IMR-90 (cell line): ENCODE data around the gene PRKCH. TPM values are rescaled to one million over a fixed set of nuclear protein-coding genes. Genes with fewer than 3 reads are reported as not detected.

Experiments
- ATAC-seq: fragments of 200-7000 bp; cut with Tn5 transposase; 2 replicates; pipeline ENCODE4 v1.9.1; 2020; ENCODE audit warnings: low read depth, mild to moderate bottlenecking, moderate library complexity
- BruUV-seq: library from RNA; stranded (reverse); fragments of 400-500 nt; replicated peaks from 2 replicates; lab custom pipeline; 2021; lab: Mats Ljungman, UMichigan
- CTCF ChIA-PET: fragments of 300-600 bp; formaldehyde crosslinking; extraction: SDS; loops from one replicate; lab custom pipeline; 2021; ENCODE audit warnings: antibody characterized with exemption; lab: Yijun Ruan, JAX
- POLR2A ChIA-PET: fragments of 300-600 bp; sonication (Branson Sonifier 250); formaldehyde crosslinking; loops from one replicate; lab custom pipeline; 2022; ENCODE audit warnings: antibody characterized with exemption; ENCODE audit not compliant: unreplicated experiment; lab: Charles Lee
- DNase-seq: peaks from one replicate; pipeline ENCODE4 v3.0.0; 2013
- H2AFZ ChIP-seq: replicated peaks from 2 replicates; pipeline ENCODE3; 2013; ENCODE audit warnings: low read length, mild to moderate bottlenecking; ENCODE audit not compliant: poor library complexity
- H2AK5ac ChIP-seq: 2 replicates; pipeline ENCODE4 v1.6.1; 2013; ENCODE audit warnings: low read depth, low read length, inconsistent platforms
- H2AK9ac ChIP-seq: replicated peaks from 2 replicates; pipeline ENCODE3; 2013; ENCODE audit warnings: mild to moderate bottlenecking, low read depth, low read length, moderate library complexity; ENCODE audit not compliant: poor library complexity
- H2BK120ac ChIP-seq: 2 replicates; pipeline ENCODE4 v1.6.1; 2013; ENCODE audit warnings: low read depth, low read length, inconsistent platforms
- H2BK15ac ChIP-seq: 3 replicates; pipeline ENCODE4 v1.6.1; 2013; ENCODE audit warnings: low read depth, low read length, inconsistent platforms
- H2BK20ac ChIP-seq: 2 replicates; pipeline ENCODE4 v1.6.1; 2013; ENCODE audit warnings: low read depth, mild to moderate bottlenecking, inconsistent platforms, low read length, moderate library complexity
- H2BK5ac ChIP-seq: 2 replicates; pipeline ENCODE4 v1.6.1; 2013; ENCODE audit warnings: mild to moderate bottlenecking, low read depth, low read length, inconsistent platforms; ENCODE audit not compliant: poor library complexity, severe bottlenecking
- H3K14ac ChIP-seq: replicated peaks from 2 replicates; pipeline ENCODE4 v1.6.1; 2013; ENCODE audit warnings: low read depth, low read length, inconsistent platforms
- H3K18ac ChIP-seq: 2 replicates; pipeline ENCODE4 v1.6.1; 2013; ENCODE audit warnings: low read depth, low read length, control low read depth
- H3K23ac ChIP-seq: 2 replicates; pipeline ENCODE4 v1.6.1; 2013; ENCODE audit warnings: low read depth, low read length, inconsistent platforms
- H3K27ac ChIP-seq: 2 replicates; pipeline ENCODE4 v1.5.1; 2013; ENCODE audit warnings: mild to moderate bottlenecking, control low read depth, low read length; ENCODE audit not compliant: insufficient read depth
- H3K27me3 ChIP-seq: 2 replicates; pipeline ENCODE4 v1.6.1; 2013; ENCODE audit warnings: low read length; ENCODE audit not compliant: control insufficient read depth, insufficient read depth
- H3K36me3 ChIP-seq: 2 replicates; pipeline ENCODE4 v1.6.1; 2013; ENCODE audit warnings: low read length, mixed read lengths; ENCODE audit not compliant: control insufficient read depth, insufficient read depth
- H3K4ac ChIP-seq: 2 replicates; pipeline ENCODE4 v1.6.1; 2013; ENCODE audit warnings: low read depth, low read length, inconsistent platforms
- H3K4me1 ChIP-seq: 2 replicates; pipeline ENCODE4 v1.6.1; 2013; ENCODE audit warnings: low read length, mixed read lengths; ENCODE audit not compliant: control insufficient read depth, insufficient read depth
- H3K4me2 ChIP-seq: 2 replicates; pipeline ENCODE4 v1.6.1; 2013; ENCODE audit warnings: low read depth, mild to moderate bottlenecking, control low read depth, low read length, moderate library complexity
- H3K4me3 ChIP-seq: 2 replicates; pipeline ENCODE4 v1.5.1; 2013; ENCODE audit warnings: low read depth, mild to moderate bottlenecking, control low read depth, low read length, moderate library complexity; ENCODE audit not compliant: insufficient read depth
- H3K56ac ChIP-seq: 2 replicates; pipeline ENCODE4 v1.6.1; 2013; ENCODE audit warnings: low read length, inconsistent platforms; ENCODE audit not compliant: insufficient read depth; ENCODE audit errors: extremely low read depth
- H3K79me1 ChIP-seq, 2 experiments: 2 replicates each; pipeline ENCODE4 v1.6.1; 2013; ENCODE audit warnings: low read length in 2 of 2, inconsistent platforms in 1 of 2, low read depth in 1 of 2
- H3K9ac ChIP-seq: 2 replicates; pipeline ENCODE4 v1.6.1; 2013; ENCODE audit warnings: low read depth, low read length, control low read depth
- H3K9me1 ChIP-seq: 2 replicates; pipeline ENCODE4 v1.6.1; 2013; ENCODE audit warnings: low read length, inconsistent platforms; ENCODE audit not compliant: insufficient read depth
- H3K9me3 ChIP-seq: 2 replicates; pipeline ENCODE4 v1.6.1; 2013; ENCODE audit warnings: low read length; ENCODE audit not compliant: control insufficient read depth, insufficient read depth
- H4K20me1 ChIP-seq: 2 replicates; pipeline ENCODE4 v1.6.1; 2013; ENCODE audit warnings: low read length, inconsistent platforms; ENCODE audit not compliant: insufficient read depth
- H4K5ac ChIP-seq: 2 replicates; pipeline ENCODE4 v1.6.1; 2013; ENCODE audit warnings: mild to moderate bottlenecking, low read depth, low read length, control low read depth
- H4K8ac ChIP-seq, 2 experiments: 2 replicates each; pipeline ENCODE4 v1.6.1; 2013; ENCODE audit warnings: low read depth in 2 of 2, low read length in 2 of 2, control low read depth in 1 of 2, inconsistent platforms in 1 of 2
- H4K91ac ChIP-seq: 2 replicates; pipeline ENCODE4 v1.6.1; 2013; ENCODE audit warnings: low read depth, low read length, inconsistent platforms; ENCODE audit not compliant: insufficient read depth
- BHLHE40 ChIP-seq: fragments of 150-350 bp; IDR thresholded peaks from 2 replicates; pipeline ENCODE4 v1.6.1; 2016; ENCODE audit warnings: mild to moderate bottlenecking, low read depth, low read length
- CEBPB ChIP-seq: IDR thresholded peaks from 2 replicates; pipeline ENCODE4 v1.6.1; 2012; ENCODE audit warnings: low read depth, low read length, improper control_type of control experiment
- CTCF ChIP-seq: conservative IDR thresholded peaks from 2 replicates; pipeline ENCODE4 v1.5.1; 2012; ENCODE audit warnings: mild to moderate bottlenecking, low read depth, low read length, improper control_type of control experiment
- ELK1 ChIP-seq: fragments of 150-350 bp; IDR thresholded peaks from 2 replicates; pipeline ENCODE4 v1.6.1; 2016; ENCODE audit warnings: low read depth, mild to moderate bottlenecking, low read length, moderate library complexity, borderline replicate concordance
- FOS ChIP-seq: fragments of 150-350 bp; IDR thresholded peaks from 2 replicates; pipeline ENCODE4 v1.6.1; 2016; ENCODE audit warnings: low read depth, low read length
- MAFK ChIP-seq: IDR thresholded peaks from 2 replicates; pipeline ENCODE4 v1.6.1; 2012; ENCODE audit warnings: low read depth, low read length, improper control_type of control experiment
- MAZ ChIP-seq: IDR thresholded peaks from 2 replicates; pipeline ENCODE4 v1.6.1; 2012; ENCODE audit warnings: low read depth, mild to moderate bottlenecking, low read length, improper control_type of control experiment, moderate library complexity, borderline replicate concordance
- POLR2A ChIP-seq: IDR thresholded peaks from 2 replicates; pipeline ENCODE4 v1.6.1; 2012; ENCODE audit warnings: mild to moderate bottlenecking, low read depth, low read length
- RAD21 ChIP-seq: IDR thresholded peaks from 2 replicates; pipeline ENCODE4 v1.6.1; 2012; ENCODE audit warnings: low read length, improper control_type of control experiment
- RFX5 ChIP-seq: IDR thresholded peaks from 2 replicates; pipeline ENCODE4 v1.8.0; 2012; ENCODE audit warnings: low read depth, mild to moderate bottlenecking, low read length, moderate library complexity
- WGBS, 2 experiments: methylation state at CpG; one replicate each; pipeline versions ENCODE4 v1.1.5 to v1.1.7; 2013; ENCODE audit warnings: missing lambda C conversion rate in 2 of 2; ENCODE audit not compliant: insufficient read length in 1 of 2; ENCODE audit errors: extremely low coverage in 2 of 2; 5-methylcytosine and 5-hydroxymethylcytosine counted together
- dilution Hi-C: fragments of 300-500 bp; cut with HindIII; formaldehyde crosslinking; loops from one replicate; pipeline ENCODE4 v1.14.3; 2018; ENCODE audit warnings: low sequenced_read_pairs; ENCODE audit not compliant: unreplicated experiment
- in situ Hi-C: fragments of 300-500 bp; cut with MboI; formaldehyde crosslinking; loops from 3 replicates; pipeline ENCODE4 v1.14.3; 2019; ENCODE audit warnings: low sequenced_read_pairs, inconsistent platforms, mixed read lengths
- intact Hi-C: fragments of 100-400 bp; cut with micrococcal nuclease; formaldehyde crosslinking; loops from 2 replicates; pipeline ENCODE4 v1.10.0; 2022
- polyA plus RNA-seq, 3 experiments: library from polyadenylated mRNA; depleted of rRNA; stranded (reverse); fragments of >200 nt; gene quantifications; 2 replicates each; pipeline ENCODE4 v1.2.3, GENCODE V29; 2012; ENCODE audit warnings: low replicate concordance in 1 of 3
- total RNA-seq: library from RNA; depleted of rRNA; stranded (reverse); fragments of >200 nt; gene quantifications from 2 replicates; pipeline ENCODE4 v1.2.3, GENCODE V29; 2012

PRKCH gene
- total and polyA plus RNA-seq, 2 of the 4 experiments (the other 2 are of a cell fraction), result 1.6 to 2.3 TPM

DNA sequence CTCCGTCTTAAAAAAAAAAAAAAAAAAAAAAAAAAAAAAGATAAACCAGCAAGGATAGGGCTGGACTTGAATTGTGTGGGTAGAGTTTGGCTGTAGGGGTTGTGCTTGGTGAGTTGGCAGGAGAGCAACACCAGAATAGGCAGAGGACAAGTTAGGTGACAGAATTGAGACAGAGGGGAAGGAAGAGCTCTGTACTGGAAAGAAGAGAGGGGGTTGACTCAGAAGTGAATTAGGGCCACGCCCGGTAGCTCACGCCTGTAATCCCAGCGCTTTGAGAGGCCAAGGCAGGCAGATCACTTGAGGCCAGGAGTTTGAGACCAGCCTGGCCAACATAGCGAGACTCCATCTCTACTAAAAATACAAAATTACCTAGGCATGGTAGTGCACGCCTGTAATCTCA is 34.2 kb upstream of the PRKCH start:
- no peak for DNase-seq
- Histone ChIP-seq H4K20me1 (no peaks in the 10 kb centered on the region), H3K36me3 (no peaks in the 10 kb centered on the region), H4K5ac (no peak overlapping the region), H2BK15ac (no peak overlapping the region), H3K4me3 (no peak overlapping the region), H3K4ac (no peak overlapping the region), H3K14ac (no peak overlapping the region), H2AK9ac (no peak overlapping the region), H3K4me1 (no peaks in the 10 kb centered on the region), H3K4me2 (no peak overlapping the region), H2AFZ (no peak overlapping the region), H4K8ac (no peak overlapping the region), H2AK5ac (no peak overlapping the region), H3K9me1 (no peaks in the 10 kb centered on the region), H3K23ac (no peak overlapping the region), H3K79me1 (no peaks in the 10 kb centered on the region), H3K9me3 (no peaks in the 10 kb centered on the region), H4K91ac (no peak overlapping the region), H3K27me3 (peaks cover 5% of the 10 kb centered on the region), H3K27ac (no peak overlapping the region), H2BK20ac (no peak overlapping the region), H2BK120ac (no peak overlapping the region), H3K18ac (no peak overlapping the region), H3K56ac (no peak overlapping the region), H2BK5ac (no peak overlapping the region), H3K9ac (no peak overlapping the region)
- TF ChIP-seq ELK1, result no peak
- no peak for TF ChIP-seq RAD21
- TF ChIP-seq CTCF, result no peak
- no peak for TF ChIP-seq BHLHE40
- no peak for TF ChIP-seq RFX5
- no peak for TF ChIP-seq MAFK
- no peak for TF ChIP-seq FOS
- no peak for TF ChIP-seq CEBPB
- TF ChIP-seq MAZ, result no peak
- TF ChIP-seq POLR2A, result no peak
- BruUV-seq, result no TSS peak
- POLR2A ChIA-PET, result no interaction called here
- dilution Hi-C loops (no loop called here), in situ Hi-C loops (loop anchor here (10.0 kb wide), 1 partner anchor 942 kb away; no protein-coding TSS in a partner anchor), intact Hi-C loops (loop anchor here (2.0 to 5.0 kb wide), 3 partner anchors 725 to 1036 kb away; no protein-coding TSS in a partner anchor)
- CTCF ChIA-PET, result no interaction called here
- no CpG with 5 or more reads among the region's 7 CpGs for WGBS, 2 experiments
- no peak for ATAC-seq
